GM18517 (cell line): Measurements from ENCODE around the gene CERCAM.

Experiments used
- ATAC-seq: cut with Tn5 transposase; IDR thresholded peaks from one replicate; pipeline ENCODE4 v1.9.1; 2021; ENCODE audit warnings: mild to moderate bottlenecking, moderate library complexity; ENCODE audit not compliant: unreplicated experiment

The CERCAM gene, protein sequence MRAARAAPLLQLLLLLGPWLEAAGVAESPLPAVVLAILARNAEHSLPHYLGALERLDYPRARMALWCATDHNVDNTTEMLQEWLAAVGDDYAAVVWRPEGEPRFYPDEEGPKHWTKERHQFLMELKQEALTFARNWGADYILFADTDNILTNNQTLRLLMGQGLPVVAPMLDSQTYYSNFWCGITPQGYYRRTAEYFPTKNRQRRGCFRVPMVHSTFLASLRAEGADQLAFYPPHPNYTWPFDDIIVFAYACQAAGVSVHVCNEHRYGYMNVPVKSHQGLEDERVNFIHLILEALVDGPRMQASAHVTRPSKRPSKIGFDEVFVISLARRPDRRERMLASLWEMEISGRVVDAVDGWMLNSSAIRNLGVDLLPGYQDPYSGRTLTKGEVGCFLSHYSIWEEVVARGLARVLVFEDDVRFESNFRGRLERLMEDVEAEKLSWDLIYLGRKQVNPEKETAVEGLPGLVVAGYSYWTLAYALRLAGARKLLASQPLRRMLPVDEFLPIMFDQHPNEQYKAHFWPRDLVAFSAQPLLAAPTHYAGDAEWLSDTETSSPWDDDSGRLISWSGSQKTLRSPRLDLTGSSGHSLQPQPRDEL

DNA sequence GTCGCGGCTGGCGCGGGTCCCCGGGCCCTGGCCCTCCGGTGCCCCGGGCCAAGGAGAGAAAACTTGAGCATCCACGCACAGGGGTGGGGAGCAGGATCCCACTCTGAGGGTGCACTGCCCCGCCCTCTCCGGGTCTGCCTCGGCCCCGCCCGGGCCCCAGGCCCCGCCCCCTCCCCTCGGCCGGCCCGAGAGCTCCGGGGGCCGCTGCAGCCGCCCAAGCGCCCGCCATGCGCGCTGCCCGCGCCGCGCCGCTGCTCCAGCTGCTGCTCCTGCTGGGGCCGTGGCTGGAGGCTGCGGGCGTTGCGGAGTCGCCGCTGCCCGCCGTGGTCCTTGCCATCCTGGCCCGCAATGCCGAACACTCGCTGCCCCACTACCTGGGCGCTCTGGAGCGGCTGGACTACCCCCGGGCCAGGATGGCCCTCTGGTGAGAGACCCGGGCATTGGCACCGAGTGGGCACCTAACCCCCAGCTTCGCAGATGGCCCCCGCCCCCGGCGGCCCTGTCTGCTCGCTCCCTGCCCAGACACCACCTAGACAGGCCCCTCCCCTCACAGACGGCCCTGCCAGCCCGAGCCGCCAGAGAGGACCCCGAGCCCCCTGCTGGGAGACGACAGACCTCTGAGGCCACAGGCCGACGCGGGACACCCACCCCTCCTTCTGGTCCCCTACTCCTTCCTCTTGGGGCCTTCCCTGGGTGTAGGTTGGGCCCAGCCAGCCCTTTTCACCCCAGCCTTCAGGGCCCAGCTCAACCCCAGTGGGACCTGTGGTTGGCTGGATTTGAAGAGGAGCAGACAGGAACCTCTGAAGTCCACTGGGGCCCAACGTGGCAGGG, at the start of gene CERCAM:
Gene CERCAM (plus strand): TSS at position 207 of the 831 bp plus-strand sequence. CDS start 21 bp downstream, at position 228.
- peak; percentile 66 for ATAC-seq

DNA sequence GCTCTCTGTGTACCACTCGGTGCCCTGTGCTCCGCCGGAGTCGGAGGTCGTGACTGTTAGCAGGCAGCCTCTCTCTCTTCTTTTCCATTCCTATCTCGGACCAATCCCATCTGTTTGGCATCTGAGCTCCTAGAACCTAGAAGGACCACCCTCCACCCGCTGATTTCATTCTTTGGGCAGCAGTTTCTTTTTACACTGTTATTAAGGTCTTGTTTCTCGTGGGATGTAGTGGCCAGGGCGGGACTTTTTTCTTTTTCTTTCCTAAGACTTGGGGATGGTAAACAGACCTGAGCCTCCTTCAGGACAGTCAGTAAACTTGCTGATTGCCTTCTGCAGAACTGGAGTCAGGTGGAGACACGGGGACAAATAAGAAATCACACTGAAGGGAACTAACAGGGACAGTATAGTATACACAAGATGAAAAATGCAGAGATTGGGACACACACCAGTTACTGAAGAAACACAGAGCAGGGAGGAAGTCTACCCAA, 49.0 kb upstream of the CERCAM start:
- no peak for ATAC-seq

DNA sequence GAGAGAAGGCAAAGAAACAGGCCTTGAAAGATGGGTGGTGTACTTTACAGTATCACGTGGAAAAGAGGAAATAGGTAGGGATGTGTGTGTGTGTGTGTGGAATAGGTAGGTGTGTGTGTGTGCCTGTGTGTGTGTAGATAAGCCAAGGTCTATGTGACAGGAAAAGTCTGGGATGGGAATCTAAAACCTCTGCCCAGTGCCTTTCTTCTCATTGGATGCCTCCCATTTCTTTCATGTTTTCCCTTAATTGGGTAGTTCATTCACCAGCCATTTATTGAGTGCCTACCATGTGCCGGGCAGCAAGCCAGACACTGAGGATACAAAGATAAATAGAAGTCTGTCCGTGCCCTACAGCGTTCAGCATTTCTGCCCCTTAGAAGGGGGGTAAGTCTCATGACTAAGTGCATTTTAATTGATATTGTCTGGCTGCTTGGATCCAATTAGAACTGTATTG, 48.4 kb upstream of the CERCAM start:
- no peak for ATAC-seq

DNA sequence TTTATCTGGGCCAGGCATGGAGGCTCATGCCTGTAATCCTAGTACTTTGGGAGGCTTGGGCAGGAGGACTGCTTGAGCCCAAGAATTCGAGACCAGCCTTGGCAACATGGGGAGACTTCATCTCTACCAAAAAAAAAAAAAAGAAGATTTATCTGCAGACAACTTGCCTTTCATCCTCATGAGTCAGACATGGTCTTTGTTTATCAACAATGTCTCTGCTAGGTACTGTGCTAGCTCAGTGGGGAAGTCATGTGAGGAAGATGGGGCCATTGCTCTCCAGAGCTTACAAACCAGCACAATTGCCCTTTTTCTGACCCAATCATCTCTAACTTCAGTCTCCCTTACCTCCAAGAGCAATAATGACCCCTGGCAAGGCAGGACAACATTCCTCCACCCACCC, 47.9 kb upstream of the CERCAM start:
- ATAC-seq = no peak

DNA sequence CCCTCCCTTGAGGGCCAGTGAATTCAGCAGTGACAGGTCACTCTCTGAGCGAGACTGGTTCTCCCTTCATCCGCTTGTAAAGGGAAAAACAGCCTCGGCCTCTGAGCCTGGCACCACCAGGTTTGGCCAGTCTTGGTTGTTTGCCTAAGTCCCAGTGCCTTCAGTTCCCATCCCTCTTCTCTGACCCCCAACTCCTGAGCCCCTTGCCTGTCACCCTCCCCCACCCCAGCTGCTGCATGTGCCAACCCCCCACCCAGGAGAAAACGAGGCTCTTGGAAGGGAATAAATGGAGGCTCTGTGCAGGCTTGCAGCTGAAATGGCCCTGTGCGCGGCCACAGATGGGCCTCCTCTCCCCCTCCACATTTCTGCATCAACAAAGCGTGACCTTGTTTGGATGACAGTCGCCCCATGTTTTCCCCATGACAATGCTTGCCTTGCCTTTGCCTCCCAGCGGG, 46.4 kb upstream of the CERCAM start:
- no peak for ATAC-seq

DNA sequence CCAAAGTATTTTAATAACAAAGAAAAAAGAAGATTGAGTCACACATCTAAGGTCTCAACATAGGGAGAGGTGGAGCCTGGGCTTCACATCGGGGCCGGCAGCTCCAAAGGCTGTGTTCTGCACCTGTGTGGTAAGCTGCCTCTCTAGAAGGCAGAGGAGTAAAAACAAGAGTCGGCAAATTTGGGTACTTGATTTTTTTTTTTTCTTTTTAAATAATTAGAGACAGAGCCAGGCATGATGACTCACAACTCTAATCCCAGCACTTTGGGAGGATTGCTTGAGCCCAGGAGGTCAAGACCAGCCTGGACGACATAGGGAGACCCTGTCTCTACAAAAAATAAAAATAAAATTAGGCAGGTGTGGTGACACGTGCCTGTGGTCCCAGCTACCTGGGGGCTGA, 44.8 kb upstream of the CERCAM start:
- no peak for ATAC-seq

DNA sequence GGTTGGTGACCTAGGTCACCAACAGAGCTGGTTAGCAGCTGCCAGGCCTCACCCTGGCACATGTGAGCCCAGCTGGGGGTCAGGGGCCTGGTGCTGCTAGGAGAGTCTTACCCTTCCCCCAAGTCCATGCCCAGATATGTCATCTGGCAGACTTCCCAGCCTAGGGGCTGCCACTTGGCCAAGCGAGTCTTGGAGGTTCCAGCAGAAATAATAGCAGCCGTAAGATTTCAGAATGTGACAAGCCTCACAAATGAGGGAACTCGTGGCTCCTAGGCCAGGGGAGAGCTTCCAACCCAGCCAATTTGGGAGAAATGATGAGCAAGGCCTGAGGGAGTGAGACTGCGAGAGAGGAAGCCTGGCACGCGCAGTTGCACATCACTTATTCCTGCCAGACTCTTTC, 38.4 kb upstream of the CERCAM start:
- no peak for ATAC-seq

DNA sequence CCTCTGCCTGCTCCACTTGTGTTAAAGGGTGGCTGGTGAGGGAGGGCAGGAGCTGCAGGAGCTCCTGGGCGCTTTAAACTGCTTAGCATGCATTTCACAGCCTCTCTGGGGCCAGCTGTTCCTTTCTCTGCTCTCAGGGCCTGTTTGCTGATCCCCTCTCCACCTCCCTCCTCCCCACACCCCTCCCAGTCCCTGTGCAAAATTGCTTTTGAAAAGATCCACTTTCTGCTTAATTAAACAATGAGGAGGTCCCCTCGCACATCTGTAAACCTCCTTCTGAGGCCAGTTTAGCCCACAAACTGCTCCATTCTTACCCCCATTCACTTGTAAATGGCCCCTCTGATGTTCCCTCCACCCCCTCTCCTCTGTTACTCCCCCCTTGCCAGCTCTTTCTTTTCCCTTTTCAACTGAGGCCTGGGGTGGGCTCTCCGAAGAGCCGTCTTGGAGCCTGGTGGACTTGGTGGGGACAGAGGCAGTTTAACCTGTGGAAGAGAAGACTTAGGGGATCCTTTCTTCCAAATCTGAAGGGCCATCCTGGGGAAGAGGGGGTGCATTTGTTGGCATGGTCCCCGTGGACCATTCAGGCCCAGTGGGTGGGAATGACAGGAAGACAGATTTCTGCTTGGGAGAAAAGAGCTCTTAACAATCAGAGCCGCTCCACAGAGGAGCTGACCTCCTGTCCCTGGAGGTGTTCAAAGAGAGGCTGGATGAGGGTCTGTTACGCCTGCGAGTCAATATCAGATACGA, 37.5 kb upstream of the CERCAM start:
- ATAC-seq = no peak

DNA sequence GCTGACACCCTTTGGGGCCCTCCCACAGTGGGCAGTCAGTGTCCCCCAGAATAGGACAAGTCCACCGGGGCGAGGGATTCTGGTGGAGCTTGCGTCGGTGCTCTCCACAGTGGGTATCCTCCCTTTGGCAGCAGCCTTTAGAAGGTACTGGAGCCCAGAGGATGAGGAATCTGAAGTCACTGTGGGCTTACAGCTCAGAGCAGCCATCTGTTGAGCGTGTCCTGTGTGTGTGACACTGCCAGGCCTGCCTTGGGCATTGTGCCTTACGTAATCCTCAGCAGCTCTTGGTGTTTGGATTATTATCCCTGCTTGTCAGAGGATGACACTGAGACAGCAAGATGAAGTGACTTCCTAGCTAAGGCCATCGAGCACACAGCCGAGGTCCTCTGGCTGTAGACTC, 36.9 kb upstream of the CERCAM start:
- no peak for ATAC-seq

DNA sequence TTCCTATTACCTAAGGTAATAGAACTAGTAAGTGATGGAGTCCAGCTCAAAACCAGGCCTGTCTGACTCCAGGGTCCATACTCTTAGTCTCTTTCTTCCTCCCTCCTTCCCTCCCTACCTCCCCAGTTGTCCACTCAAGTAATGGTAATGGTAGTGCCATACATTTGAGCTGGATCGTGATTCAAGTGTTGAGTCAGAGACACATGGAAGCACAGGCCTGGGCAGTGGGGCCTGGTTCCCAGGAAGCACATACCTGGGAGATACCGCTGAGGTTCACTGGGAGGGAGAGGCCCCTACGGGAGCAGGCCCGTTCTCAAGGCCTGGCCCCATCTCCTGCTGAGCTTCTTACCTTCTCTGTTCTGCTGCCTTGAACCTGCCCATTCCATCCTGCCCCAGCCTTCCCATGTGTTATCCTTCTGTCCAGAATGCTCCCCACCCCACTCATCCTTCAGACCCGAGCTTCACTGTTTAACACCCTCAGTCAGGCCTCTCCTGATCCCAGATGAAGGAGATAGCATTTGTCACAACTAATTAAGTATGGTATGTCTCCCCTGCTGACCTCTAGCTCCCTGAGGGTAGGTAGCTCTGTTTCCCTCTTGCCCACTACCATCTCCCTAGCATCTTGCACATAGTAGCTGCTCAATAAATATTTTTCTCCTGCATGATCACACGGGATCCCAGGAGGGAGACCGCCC, 35.7 kb upstream of the CERCAM start:
- no peak for ATAC-seq

DNA sequence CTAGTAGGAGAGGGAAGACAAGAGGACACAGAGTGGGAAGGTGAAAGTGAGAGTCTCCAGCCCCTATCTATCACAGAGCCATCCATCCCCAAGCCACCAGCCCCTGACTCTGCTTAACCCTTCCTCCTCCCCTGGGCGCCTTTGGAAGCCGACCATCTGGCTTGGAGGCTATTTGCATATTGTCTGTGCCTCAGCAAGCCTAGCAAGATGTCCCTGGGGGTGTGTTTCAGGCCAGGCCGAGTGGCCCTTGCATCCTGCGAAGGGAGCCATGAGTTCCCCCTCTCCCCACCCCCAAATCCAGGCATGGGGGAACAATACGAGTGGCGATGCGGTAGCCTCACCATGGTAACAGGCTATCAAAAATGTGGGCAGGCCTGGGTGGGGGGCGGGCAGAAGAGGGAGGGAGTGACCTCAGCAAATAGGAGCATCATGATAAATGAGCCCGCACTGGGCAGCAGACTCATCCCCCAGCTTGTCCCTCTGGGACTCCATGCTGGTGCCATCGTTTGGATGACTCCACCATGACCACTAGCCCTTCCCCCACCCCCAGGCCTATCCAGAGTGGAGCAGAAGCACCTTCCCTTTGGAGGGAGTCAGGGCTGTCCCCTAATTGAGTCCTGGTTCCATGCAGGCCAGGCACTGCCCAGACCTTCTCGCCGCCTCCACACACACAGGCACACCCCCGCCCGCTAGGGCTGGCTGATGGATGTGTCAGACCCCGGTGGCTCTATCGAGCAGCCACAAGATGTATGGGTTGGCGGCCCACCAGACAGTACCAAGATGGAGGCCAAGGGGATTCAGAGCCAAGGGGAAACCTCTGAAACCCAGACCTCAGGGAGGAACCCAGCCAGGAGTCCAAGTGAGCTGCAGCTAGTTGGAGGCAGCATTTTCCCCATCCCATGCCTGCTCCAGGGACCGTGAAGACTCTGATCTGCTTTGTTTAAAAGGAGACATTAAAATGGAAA, 34.9 kb upstream of the CERCAM start:
- no peak for ATAC-seq

DNA sequence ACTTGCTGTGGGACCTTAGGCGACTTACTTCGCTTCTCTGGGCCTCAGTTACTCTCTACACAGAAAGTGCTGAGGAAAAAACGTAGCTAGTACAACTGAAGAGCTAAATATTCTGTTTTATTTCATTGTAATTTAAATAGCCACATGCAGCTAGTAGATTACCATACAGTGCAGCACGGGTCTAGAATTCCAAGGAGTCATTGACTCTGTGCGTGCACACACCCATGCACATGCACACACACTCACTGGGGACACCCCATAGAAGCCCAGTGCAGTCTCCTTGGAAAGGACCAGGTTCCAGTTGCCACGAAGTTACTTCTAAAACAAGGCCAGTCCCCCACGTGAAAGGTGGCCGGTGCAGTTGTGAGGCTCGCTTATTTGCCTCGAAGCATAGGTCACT, 32.5 kb upstream of the CERCAM start:
- ATAC-seq = no peak

DNA sequence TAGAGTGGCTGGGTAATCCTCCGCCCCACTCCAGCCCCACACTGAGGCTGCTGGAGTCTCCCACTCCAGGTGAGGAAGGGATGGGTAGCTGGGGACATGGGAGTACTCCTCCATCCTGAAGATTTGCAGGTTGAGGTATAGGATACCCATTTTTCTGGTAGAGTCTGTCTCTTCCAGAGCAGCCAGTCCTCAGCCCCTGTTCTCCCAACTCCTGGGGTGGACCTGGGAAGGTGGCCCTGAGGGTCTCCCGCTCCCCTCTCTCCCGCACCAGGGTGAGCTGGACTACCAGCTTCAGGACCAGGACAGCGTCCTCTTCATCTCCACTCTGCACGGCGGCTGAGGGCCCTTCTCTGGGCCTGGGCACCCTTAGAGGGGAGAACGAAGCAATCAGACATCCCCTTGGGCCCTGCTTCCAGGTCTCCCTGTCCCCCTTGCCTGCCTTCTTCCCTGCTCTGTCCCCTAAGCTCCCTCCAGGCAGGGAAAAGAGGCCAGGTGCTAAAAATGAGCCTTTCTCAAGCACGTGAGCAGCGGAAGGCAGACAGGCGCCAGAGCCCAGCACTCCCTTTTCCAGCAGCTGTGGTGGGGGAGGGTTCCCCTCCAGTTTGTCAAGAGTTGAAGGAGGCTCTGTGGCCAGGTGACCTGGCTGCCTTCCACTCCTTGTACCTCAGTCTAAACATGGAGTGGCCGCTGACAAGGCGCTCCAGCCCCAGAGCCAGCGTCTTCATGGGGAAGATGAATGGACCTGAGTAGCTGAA, 31.1 kb upstream of the CERCAM start:
- ATAC-seq = no peak

DNA sequence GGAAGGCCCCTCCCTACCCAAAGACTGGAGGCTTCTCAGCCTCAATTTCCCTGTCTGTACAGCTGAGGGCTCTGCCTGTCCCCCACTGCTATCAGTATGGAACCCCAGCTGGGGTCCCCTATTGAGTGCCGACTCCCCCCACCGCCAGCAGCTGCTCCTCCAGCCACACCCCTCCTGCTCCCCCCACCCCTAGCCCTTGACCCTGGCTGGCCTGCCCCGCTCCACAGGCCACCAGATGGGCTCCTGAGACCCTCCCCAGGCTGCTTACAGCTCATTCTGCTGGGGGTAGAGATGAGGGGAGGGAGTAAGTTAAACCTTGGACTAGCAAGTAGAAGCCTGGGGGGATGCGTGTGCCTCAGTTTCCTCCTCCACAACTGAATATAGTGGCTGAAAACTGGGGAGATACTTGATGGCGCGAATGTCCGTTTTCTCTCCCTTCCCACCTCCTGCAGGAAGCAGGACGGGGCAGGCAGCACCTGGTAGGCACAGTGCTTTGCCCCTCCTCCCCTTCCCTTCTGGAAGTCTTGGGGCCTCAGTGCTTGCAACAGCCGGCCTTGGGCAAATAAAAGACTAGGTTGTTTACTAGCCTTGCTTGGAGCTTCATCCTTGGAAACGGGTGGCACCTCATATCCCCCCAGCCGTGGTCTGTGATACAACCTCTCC, 30.4 kb upstream of the CERCAM start:
- no peak for ATAC-seq

DNA sequence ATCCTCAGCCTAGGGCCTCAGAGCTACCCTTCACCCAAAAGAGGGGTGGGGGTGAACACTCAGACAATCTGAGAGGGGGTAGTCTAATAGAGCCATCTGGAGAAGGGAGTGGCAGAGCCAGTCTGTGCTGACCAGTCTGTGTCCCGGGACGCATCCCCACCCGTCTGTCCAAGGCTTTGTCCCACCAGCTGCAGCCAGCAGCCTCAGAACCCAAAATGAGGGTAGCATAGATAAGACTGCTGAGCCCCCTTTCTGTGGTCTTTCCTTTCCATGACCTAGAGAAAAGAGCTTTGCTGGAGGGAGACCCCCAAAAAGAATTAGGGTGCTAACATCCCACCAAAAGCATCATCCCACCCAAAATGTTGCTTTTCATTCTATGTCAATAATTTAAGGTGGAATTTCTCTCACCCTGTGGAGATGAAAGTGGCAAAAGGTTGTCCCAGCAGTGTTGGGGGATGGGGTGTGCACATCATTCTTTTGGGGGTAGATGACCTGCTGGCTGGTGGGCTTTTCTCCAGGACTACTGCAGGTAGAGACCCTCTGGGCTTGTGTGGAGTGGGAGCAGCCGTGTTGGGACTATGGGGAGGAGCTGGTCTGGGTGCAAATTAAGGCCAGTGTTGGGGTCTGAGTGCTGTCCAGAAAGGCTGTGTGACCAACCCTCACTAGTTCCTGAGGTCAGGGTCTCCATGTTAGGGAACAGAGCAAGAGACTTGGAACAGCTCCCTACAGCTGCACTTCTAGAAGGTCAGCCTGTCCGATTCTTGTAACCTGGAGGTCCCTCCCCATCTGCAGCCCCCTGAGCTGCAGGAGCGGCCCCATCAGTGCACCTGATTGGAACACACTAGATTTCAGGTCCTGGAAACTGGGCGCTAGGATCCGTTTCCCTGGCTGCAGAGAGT, 29.6 kb upstream of the CERCAM start:
- no peak for ATAC-seq

DNA sequence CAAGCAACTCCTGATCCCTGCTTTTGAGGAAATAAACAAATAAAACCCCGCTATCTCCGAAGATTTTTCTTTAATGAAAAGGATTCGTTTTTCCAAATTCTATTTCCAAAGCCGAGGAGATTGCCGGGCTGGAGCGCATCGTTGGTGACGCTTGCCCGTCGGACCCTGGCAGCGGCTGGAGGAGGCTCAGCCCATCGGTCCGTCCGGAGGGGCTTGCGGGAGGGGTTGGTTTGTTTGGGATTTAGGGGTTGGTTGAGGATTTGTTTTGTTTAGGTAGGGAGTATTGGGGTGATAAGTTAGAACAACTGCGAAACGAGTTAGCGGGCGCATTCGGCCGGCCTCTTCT, 28.7 kb upstream of the CERCAM start:
- no peak for ATAC-seq
